Suprapubic skin (tissue), 4 donors: Measurements from ENCODE around the gene SRD5A2. TPM values are rescaled to one million over a fixed set of nuclear protein-coding genes. Genes with fewer than 3 reads are reported as not detected.
A peak's percentile ranks its signal among the peaks of the same experiment; 100 is the strongest.

ENCODE experiments used
- DNase-seq, 2 donors: peaks; one replicate each; pipeline ENCODE4 v3.0.0-alpha.2; 2019; ENCODE audit warnings: low spot score in 2 of 2
- H3K27ac ChIP-seq: fragments of 200-600 bp; sonication (generic); one replicate; pipeline ENCODE4 v1.5.1; 2019
- H3K27me3 ChIP-seq: fragments of 200-600 bp; sonication (generic); one replicate; pipeline ENCODE4 v1.5.1; 2019
- H3K36me3 ChIP-seq: fragments of 200-600 bp; sonication (generic); one replicate; pipeline ENCODE4 v1.5.1; 2019
- H3K4me1 ChIP-seq: fragments of 200-600 bp; sonication (generic); one replicate; pipeline ENCODE4 v1.5.1; 2019
- H3K4me3 ChIP-seq: fragments of 200-600 bp; sonication (generic); one replicate; pipeline ENCODE4 v1.5.1; 2019; ENCODE audit warnings: mild to moderate bottlenecking
- H3K9me3 ChIP-seq: fragments of 200-600 bp; sonication (generic); one replicate; pipeline ENCODE4 v1.5.1; 2019
- EP300 ChIP-seq: sonication (generic); formaldehyde crosslinking; IDR thresholded peaks from one replicate; pipeline ENCODE4 v1.6.1; 2017; ENCODE audit warnings: antibody characterized with exemption
- POLR2A ChIP-seq, 2 donors: fragments of 450-650 bp; IDR thresholded peaks; one replicate each; pipeline ENCODE4 v1.6.1; 2017; ENCODE audit warnings: antibody characterized with exemption in 2 of 2, mild to moderate bottlenecking in 2 of 2, moderate library complexity in 2 of 2
- POLR2AphosphoS5 ChIP-seq, 3 donors: sonication (generic); formaldehyde crosslinking; IDR thresholded peaks; one replicate each; pipeline ENCODE4 v1.6.1; 2017; ENCODE audit warnings: antibody characterized with exemption in 3 of 3
- WGBS: methylation state at CpG from one replicate; pipeline ENCODE4 v1.1.5; 2018; 5-methylcytosine and 5-hydroxymethylcytosine counted together
- total RNA-seq, 4 donors: library from RNA; depleted of rRNA; stranded (reverse); fragments of >200 nt; gene quantifications; one replicate each; pipeline ENCODE4 v1.1.0, GENCODE V29; 2016
- TF ChIP-seq, protein P1 (sequence below), 2 donors: fragments of 200-600 bp in 1 of 2; fragments of 450-650 bp in 1 of 2; sonication (generic) in 1 of 2; IDR thresholded peaks; one replicate each; pipeline ENCODE4 v1.5.1; 2016 to 2019; ENCODE audit warnings: antibody characterized with exemption in 2 of 2, mild to moderate bottlenecking in 1 of 2, moderate library complexity in 1 of 2

Gene SRD5A2, protein sequence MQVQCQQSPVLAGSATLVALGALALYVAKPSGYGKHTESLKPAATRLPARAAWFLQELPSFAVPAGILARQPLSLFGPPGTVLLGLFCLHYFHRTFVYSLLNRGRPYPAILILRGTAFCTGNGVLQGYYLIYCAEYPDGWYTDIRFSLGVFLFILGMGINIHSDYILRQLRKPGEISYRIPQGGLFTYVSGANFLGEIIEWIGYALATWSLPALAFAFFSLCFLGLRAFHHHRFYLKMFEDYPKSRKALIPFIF
- not detected for total RNA-seq

DNA sequence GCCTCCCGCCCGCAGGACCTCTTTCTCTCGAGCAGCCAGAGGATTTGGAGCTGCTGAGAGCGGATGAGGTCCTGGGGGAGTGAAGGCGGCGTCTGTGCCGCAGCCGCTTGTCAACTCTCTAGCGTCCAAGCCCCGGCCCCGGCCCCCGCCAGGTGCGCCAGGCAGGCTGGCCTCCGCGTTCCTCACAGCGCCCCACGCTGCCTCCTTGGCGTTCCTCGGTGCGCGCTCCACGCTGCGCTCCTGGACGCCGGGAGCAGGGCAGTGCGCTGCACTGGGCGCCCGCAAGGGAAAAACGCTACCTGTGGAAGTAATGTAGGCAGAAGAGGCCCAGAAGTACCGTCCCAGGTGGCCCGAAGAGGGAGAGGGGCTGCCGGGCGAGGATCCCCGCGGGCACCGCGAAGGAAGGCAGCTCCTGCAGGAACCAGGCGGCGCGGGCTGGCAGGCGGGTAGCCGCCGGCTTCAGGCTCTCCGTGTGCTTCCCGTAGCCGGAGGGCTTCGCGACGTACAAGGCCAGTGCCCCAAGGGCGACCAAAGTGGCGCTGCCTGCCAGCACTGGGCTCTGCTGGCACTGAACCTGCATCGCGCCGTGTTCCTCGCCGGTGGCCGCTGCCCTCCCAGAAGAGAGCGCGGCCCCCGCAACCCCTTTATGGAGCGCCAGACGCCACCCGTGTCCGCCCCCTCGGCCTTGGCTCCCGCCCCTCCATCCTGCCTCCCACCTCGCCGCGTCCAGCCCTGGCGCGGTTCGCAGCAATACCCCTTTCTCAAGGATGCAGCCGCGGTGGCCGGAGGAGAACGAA, at the start of gene SRD5A2:
Gene SRD5A2, minus strand, starts transcription at position 618 of the 797 bp plus-strand sequence. Its CDS starts 38 bp downstream, at position 580.
- Histone ChIP-seq H3K4me1 (peaks cover 9% of the 10 kb centered on the region), H3K36me3 (no peaks in the 10 kb centered on the region), H3K9me3 (no peaks in the 10 kb centered on the region), H3K27me3 (peaks cover 35% of the 10 kb centered on the region), H3K27ac (no peak within 1 kb of the TSS), H3K4me3 (peak within 1 kb of the TSS; percentile 11)
- 1% methylated on average over 18 of the region's 76 CpGs for WGBS
- DNase-seq = no peak
- TF ChIP-seq POLR2A (IDR thresholded peaks at IDR 0.05) (no peak), EP300 (no peak), POLR2AphosphoS5 (IDR thresholded peaks at IDR 0.05) (no peak)
- TF ChIP-seq, protein P1, sequence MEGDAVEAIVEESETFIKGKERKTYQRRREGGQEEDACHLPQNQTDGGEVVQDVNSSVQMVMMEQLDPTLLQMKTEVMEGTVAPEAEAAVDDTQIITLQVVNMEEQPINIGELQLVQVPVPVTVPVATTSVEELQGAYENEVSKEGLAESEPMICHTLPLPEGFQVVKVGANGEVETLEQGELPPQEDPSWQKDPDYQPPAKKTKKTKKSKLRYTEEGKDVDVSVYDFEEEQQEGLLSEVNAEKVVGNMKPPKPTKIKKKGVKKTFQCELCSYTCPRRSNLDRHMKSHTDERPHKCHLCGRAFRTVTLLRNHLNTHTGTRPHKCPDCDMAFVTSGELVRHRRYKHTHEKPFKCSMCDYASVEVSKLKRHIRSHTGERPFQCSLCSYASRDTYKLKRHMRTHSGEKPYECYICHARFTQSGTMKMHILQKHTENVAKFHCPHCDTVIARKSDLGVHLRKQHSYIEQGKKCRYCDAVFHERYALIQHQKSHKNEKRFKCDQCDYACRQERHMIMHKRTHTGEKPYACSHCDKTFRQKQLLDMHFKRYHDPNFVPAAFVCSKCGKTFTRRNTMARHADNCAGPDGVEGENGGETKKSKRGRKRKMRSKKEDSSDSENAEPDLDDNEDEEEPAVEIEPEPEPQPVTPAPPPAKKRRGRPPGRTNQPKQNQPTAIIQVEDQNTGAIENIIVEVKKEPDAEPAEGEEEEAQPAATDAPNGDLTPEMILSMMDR (IDR thresholded peaks at IDR 0.05) = no peak

DNA sequence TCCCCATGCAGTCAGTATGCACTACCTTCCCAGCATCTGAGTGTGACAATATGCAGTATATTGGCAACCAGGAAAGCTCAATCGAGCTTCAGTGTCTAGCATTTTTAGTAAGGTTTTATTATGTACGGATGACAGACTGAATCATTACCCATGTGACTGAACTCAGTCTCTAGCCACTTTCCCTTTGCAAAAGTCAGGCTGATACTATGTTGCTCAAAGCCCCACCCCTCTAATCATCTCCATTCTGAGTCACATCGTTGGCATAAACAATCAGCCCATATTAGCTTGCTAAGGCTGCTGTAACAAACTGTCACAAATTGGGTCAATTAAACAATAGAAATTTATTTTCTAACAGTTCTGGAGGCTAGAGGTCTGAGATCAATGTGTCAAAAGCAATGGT, 25.8 kb upstream of the SRD5A2 start:
- TF ChIP-seq, protein P1 (IDR thresholded peaks at IDR 0.05) = no peak
- no peak for TF ChIP-seq EP300
- no peak for TF ChIP-seq POLR2AphosphoS5 (IDR thresholded peaks at IDR 0.05)
- TF ChIP-seq POLR2A (IDR thresholded peaks at IDR 0.05) = no peak
- H3K27me3 ChIP-seq = no peaks in the 10 kb centered on the region
- no peak for DNase-seq
- H3K36me3 ChIP-seq = no peaks in the 10 kb centered on the region
- no peak overlapping the region for H3K4me3 ChIP-seq
- H3K9me3 ChIP-seq = peaks cover 16% of the 10 kb centered on the region
- H3K27ac ChIP-seq = no peak overlapping the region
- H3K4me1 ChIP-seq = no peaks in the 10 kb centered on the region
- 71% methylated on average over 3 of the region's 3 CpGs for WGBS

GRCh38 chr2:31598694-31599093, 18.0 kb upstream of the SRD5A2 start:
- DNase-seq = no peak
- H3K27ac ChIP-seq = no peak overlapping the region
- no peak overlapping the region for H3K4me3 ChIP-seq
- peaks cover 15% of the 10 kb centered on the region for H3K9me3 ChIP-seq
- TF ChIP-seq EP300 (no peak), POLR2AphosphoS5 (IDR thresholded peaks at IDR 0.05) (no peak), POLR2A (IDR thresholded peaks at IDR 0.05) (no peak)
- TF ChIP-seq, protein P1 (IDR thresholded peaks at IDR 0.05) = no peak
- H3K27me3 ChIP-seq = no peaks in the 10 kb centered on the region
- H3K4me1 ChIP-seq = no peaks in the 10 kb centered on the region
- H3K36me3 ChIP-seq = no peaks in the 10 kb centered on the region

DNA sequence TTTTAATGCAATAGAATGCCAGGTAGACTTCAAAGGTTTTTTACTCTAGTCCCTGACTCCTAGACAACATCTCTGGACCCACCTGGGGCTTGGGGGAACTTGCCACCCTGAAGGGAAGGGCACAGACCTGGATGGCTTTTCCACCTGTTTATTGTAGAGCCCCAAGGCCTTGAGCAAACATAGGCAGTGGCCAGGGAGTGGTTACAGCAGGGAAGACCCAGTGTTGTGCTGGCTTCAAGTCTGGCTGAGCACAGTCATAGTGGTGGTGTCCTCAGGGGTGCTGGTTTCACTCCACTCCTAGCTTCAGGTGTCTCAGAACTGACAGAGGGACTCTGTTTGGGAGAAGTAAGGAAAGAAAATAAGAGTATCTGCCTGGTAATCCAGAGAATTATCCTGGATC, 5.5 kb upstream of the SRD5A2 start:
- Histone ChIP-seq H3K9me3 (peaks cover 3% of the 10 kb centered on the region), H3K27me3 (peaks cover 11% of the 10 kb centered on the region), H3K4me3 (no peak overlapping the region), H3K4me1 (no peaks in the 10 kb centered on the region), H3K36me3 (no peaks in the 10 kb centered on the region), H3K27ac (no peak overlapping the region)
- DNase-seq = no peak
- TF ChIP-seq POLR2A (IDR thresholded peaks at IDR 0.05) (no peak), POLR2AphosphoS5 (IDR thresholded peaks at IDR 0.05) (no peak), EP300 (no peak)
- TF ChIP-seq, protein P1 (IDR thresholded peaks at IDR 0.05) = no peak

DNA sequence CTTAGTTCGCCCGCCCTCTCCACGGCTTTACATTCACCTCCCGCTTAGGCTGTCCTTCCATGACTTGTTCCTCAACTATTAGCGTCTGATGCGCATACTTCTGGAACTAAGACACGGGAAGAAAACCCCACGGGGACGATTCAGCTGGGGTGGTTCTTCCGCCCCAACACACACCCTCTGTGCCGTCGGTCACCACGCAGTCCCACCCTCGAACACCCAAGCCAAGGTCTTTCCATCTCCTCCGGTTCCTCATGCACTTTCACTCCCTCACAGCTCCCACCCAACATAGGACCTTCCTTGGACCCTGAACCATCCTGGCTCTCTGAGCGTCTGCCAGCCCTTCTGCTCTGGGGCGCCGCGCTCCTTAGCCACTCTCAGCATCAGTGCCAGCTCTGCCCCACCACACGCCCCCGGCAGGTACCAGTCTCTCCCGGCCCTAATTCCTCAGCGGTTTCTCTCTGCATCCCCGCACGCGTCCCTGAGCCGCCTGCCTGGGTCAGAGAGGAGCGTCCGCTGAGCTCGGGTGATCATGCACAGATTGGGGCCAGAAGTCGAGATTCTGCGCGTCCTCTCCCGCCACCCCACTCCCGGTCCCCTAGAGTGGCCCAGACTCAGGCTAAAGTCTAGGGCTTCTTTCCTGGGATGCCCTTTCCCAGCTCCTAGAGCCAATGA, 522 bp upstream of the SRD5A2 start:
- no peak for TF ChIP-seq EP300
- no peak for TF ChIP-seq POLR2A (IDR thresholded peaks at IDR 0.05)
- TF ChIP-seq, protein P1 (IDR thresholded peaks at IDR 0.05) = no peak
- no peak for TF ChIP-seq POLR2AphosphoS5 (IDR thresholded peaks at IDR 0.05)
- no peak overlapping the region for H3K27ac ChIP-seq
- 52% methylated on average over 35 of the region's 35 CpGs for WGBS
- H3K36me3 ChIP-seq = no peaks in the 10 kb centered on the region
- no peaks in the 10 kb centered on the region for H3K9me3 ChIP-seq
- peaks cover 35% of the 10 kb centered on the region for H3K27me3 ChIP-seq
- DNase-seq = no peak
- no peak overlapping the region for H3K4me3 ChIP-seq
- peaks cover 9% of the 10 kb centered on the region for H3K4me1 ChIP-seq
